Liver (tissue), 9 donors: ENCODE measurements around the gene KIT. TPM values are rescaled to one million over a fixed set of nuclear protein-coding genes. Genes with fewer than 3 reads are reported as not detected.

Experiments used
- DNase-seq: peaks from one replicate; pipeline ENCODE4 v3.0.0-alpha.2; 2017; ENCODE audit warnings: low spot score
- H3K27ac ChIP-seq, 2 donors: one replicate each; pipeline ENCODE4 v1.7.0; 2013; ENCODE audit warnings: inconsistent platforms in 2 of 2, low read length in 2 of 2, control low read depth in 1 of 2, low read depth in 1 of 2, mild to moderate bottlenecking in 1 of 2
- H3K27me3 ChIP-seq, 4 donors: one replicate each; pipeline versions ENCODE4 v1.6.1 to v1.7.0; 2013; ENCODE audit warnings: low read length in 3 of 4, inconsistent platforms in 1 of 4, mild to moderate bottlenecking in 1 of 4, moderate library complexity in 1 of 4; ENCODE audit not compliant: control insufficient read depth in 4 of 4, insufficient read depth in 4 of 4
- H3K36me3 ChIP-seq, 4 donors: one replicate each; pipeline versions ENCODE4 v1.6.1 to v1.7.0; 2013; ENCODE audit warnings: low read length in 3 of 4, mild to moderate bottlenecking in 3 of 4, low read depth in 1 of 4, moderate library complexity in 1 of 4; ENCODE audit not compliant: control insufficient read depth in 4 of 4, insufficient read depth in 3 of 4
- H3K4me1 ChIP-seq, 4 donors: one replicate each; pipeline versions ENCODE4 v1.6.1 to v1.7.0; 2013; ENCODE audit warnings: low read length in 3 of 4, mild to moderate bottlenecking in 3 of 4, moderate library complexity in 1 of 4; ENCODE audit not compliant: control insufficient read depth in 4 of 4, insufficient read depth in 4 of 4
- H3K4me3 ChIP-seq, 3 donors: one replicate each; pipeline versions ENCODE4 v1.6.1 to v1.7.0; 2013; ENCODE audit warnings: low read length in 3 of 3, control low read depth in 1 of 3, low read depth in 1 of 3, mild to moderate bottlenecking in 1 of 3
- H3K9ac ChIP-seq, 2 donors: one replicate each; pipeline ENCODE4 v1.7.0; 2013; ENCODE audit warnings: low read length in 2 of 2, mild to moderate bottlenecking in 2 of 2, moderate library complexity in 2 of 2, control low read depth in 1 of 2, low read depth in 1 of 2
- H3K9me3 ChIP-seq, 4 donors: one replicate each; pipeline versions ENCODE4 v1.6.1 to v1.7.0; 2013; ENCODE audit warnings: low read length in 3 of 4; ENCODE audit not compliant: control insufficient read depth in 4 of 4
- EGR1 ChIP-seq, 2 donors: IDR thresholded peaks; 2 replicates each; pipeline ENCODE4 v1.6.1; 2016 to 2018; ENCODE audit warnings: antibody characterized with exemption in 2 of 2, low read depth in 2 of 2
- FOXA1 ChIP-seq: IDR thresholded peaks from 2 replicates; pipeline ENCODE4 v1.6.1; 2016; ENCODE audit warnings: antibody characterized with exemption
- FOXA2 ChIP-seq: IDR thresholded peaks from 2 replicates; pipeline ENCODE4 v1.6.1; 2016; ENCODE audit warnings: antibody characterized with exemption
- GABPA ChIP-seq, 2 donors: IDR thresholded peaks in 1 of 2; conservative IDR thresholded peaks in 1 of 2; 2 replicates each; pipeline ENCODE4 v1.6.1; 2016; ENCODE audit warnings: antibody characterized with exemption in 2 of 2, mild to moderate bottlenecking in 1 of 2, moderate library complexity in 1 of 2
- HNF4A ChIP-seq, 2 donors: conservative IDR thresholded peaks; 2 replicates each; pipeline ENCODE4 v1.6.1; 2016; ENCODE audit warnings: antibody characterized with exemption in 2 of 2, mild to moderate bottlenecking in 2 of 2
- HNF4G ChIP-seq: IDR thresholded peaks from 2 replicates; pipeline ENCODE4 v1.6.1; 2016; ENCODE audit warnings: antibody characterized with exemption
- JUND ChIP-seq, 2 donors: IDR thresholded peaks; 2 replicates each; pipeline ENCODE4 v1.6.1; 2016; ENCODE audit warnings: antibody characterized with exemption in 2 of 2
- NR2F2 ChIP-seq: IDR thresholded peaks from 2 replicates; pipeline ENCODE4 v1.6.1; 2016; ENCODE audit warnings: antibody characterized with exemption
- RAD21 ChIP-seq, 2 donors: IDR thresholded peaks; 2 replicates each; pipeline ENCODE4 v1.6.1; 2016; ENCODE audit warnings: antibody characterized with exemption in 2 of 2, mild to moderate bottlenecking in 2 of 2
- REST ChIP-seq: IDR thresholded peaks from 2 replicates; pipeline ENCODE4 v1.6.1; 2016; ENCODE audit warnings: antibody characterized with exemption, mild to moderate bottlenecking
- RXRA ChIP-seq, 2 donors: IDR thresholded peaks; 2 replicates each; pipeline ENCODE4 v1.6.1; 2017 to 2018; ENCODE audit warnings: antibody characterized with exemption in 2 of 2, mild to moderate bottlenecking in 1 of 2
- SP1 ChIP-seq: IDR thresholded peaks from 2 replicates; pipeline ENCODE4 v1.6.1; 2018; ENCODE audit warnings: antibody characterized with exemption, mild to moderate bottlenecking
- TAF1 ChIP-seq: conservative IDR thresholded peaks from 2 replicates; pipeline ENCODE4 v1.6.1; 2016; ENCODE audit warnings: antibody characterized with exemption, mild to moderate bottlenecking
- YY1 ChIP-seq: IDR thresholded peaks from 2 replicates; pipeline ENCODE4 v1.6.1; 2016; ENCODE audit warnings: antibody characterized with exemption, mild to moderate bottlenecking
- ZBTB33 ChIP-seq: IDR thresholded peaks from 2 replicates; pipeline ENCODE4 v1.6.1; 2016; ENCODE audit warnings: antibody characterized with exemption
- WGBS: extraction: QIAGEN DNeasy Blood & Tissue Kit; methylation state at CpG from one replicate; pipeline ENCODE4 v1.1.7; 2013; 5-methylcytosine and 5-hydroxymethylcytosine counted together
- polyA plus RNA-seq, 2 donors: library from polyadenylated mRNA; stranded (reverse) in 1 of 2; unstranded in 1 of 2; fragments of 200-250 nt in 1 of 2; fragments of >200 nt in 1 of 2; fragmentation: Nextera tagmentation in 1 of 2; extraction: Ambion mirVana in 1 of 2; gene quantifications; one replicate each; pipeline versions ENCODE4 v1.2.1 to v1.2.3, GENCODE V29; 2013 to 2015
- total RNA-seq, 2 donors: library from RNA; depleted of rRNA; stranded (reverse); fragments of >200 nt; gene quantifications; one replicate each; pipeline ENCODE4 v1.2.3, GENCODE V29; 2014
- TF ChIP-seq, protein P1 (sequence below): fragments of 150-350 bp; IDR thresholded peaks from 2 replicates; pipeline ENCODE4 v1.5.1; 2017; ENCODE audit warnings: improper control_type of control experiment, low read depth, low read length; ENCODE audit not compliant: missing input control
- TF ChIP-seq, protein P2 (sequence below): IDR thresholded peaks from 2 replicates; pipeline ENCODE4 v1.6.1; 2016; ENCODE audit warnings: antibody characterized with exemption
- TF ChIP-seq, protein P3 (sequence below): IDR thresholded peaks from 2 replicates; pipeline ENCODE4 v1.6.1; 2016; ENCODE audit warnings: antibody characterized with exemption
- donor health status: healthy.
- donor health status: healthy.
- donor health status: healthy.
- donor health status: healthy.
- donor health status: healthy.

Gene KIT
- total and polyA plus RNA-seq, 4 donors: 0.06 to 5.5 (median 0.96) TPM

DNA sequence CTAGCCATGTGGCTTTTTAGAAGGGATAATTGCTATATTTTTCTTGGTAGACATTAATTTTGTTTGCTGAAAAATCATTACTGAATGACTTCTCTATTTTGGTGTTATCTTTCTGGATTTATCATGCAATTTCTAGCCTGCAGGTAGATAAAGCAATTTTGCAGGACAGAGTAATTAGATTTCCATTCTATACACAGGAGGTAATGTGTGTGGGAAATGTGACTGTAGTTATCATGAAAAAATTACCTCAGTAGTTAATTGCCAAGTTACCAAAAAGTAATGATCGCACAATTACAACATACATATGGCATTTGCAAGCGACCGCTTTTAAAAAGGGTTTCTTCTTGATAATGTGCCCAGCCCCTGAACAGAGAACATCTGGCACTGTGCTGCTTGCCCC is 66.1 kb downstream of the KIT start:
- Histone ChIP-seq H3K4me3 (no peak overlapping the region), H3K9me3 (no peaks in the 10 kb centered on the region), H3K27me3 (no peaks in the 10 kb centered on the region), H3K36me3 (no peaks in the 10 kb centered on the region), H3K27ac (no peak overlapping the region), H3K4me1 (no peaks in the 10 kb centered on the region), H3K9ac (no peak overlapping the region)
- no peak for DNase-seq
- WGBS: 96% methylated on average over 3 of the region's 3 CpGs
- no peak for TF ChIP-seq RAD21 (IDR thresholded peaks at IDR 0.05)
- no peak for TF ChIP-seq EGR1 (IDR thresholded peaks at IDR 0.05; ENCODE audit: low read depth in 2 of 2)
- TF ChIP-seq, protein P1, sequence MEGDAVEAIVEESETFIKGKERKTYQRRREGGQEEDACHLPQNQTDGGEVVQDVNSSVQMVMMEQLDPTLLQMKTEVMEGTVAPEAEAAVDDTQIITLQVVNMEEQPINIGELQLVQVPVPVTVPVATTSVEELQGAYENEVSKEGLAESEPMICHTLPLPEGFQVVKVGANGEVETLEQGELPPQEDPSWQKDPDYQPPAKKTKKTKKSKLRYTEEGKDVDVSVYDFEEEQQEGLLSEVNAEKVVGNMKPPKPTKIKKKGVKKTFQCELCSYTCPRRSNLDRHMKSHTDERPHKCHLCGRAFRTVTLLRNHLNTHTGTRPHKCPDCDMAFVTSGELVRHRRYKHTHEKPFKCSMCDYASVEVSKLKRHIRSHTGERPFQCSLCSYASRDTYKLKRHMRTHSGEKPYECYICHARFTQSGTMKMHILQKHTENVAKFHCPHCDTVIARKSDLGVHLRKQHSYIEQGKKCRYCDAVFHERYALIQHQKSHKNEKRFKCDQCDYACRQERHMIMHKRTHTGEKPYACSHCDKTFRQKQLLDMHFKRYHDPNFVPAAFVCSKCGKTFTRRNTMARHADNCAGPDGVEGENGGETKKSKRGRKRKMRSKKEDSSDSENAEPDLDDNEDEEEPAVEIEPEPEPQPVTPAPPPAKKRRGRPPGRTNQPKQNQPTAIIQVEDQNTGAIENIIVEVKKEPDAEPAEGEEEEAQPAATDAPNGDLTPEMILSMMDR: no peak
- TF ChIP-seq SP1: no peak
- TF ChIP-seq RXRA (IDR thresholded peaks at IDR 0.05): no peak
- no peak for TF ChIP-seq GABPA (IDR thresholded peaks at IDR 0.05 in 1 of 2, conservative IDR thresholded peaks at IDR 0.05 in 1 of 2)
- no peak for TF ChIP-seq YY1
- no peak for TF ChIP-seq TAF1
- no peak for TF ChIP-seq FOXA2
- TF ChIP-seq ZBTB33: no peak
- no peak for TF ChIP-seq FOXA1
- TF ChIP-seq NR2F2: no peak

DNA sequence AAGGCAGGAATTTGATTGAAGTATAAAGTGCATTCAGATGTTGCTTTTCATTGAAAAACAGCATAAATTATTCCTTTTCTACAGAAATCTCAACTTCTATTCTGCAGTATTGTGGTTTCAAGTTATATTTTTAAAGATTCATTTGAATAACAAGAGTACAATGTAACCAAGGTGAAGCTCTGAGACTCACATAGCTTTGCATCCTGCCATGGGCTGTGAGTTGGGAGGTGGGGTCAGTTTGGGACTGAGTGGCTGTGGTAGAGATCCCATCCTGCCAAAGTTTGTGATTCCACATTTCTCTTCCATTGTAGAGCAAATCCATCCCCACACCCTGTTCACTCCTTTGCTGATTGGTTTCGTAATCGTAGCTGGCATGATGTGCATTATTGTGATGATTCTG is 69.2 kb downstream of the KIT start:
- Histone ChIP-seq H3K36me3 (no peaks in the 10 kb centered on the region), H3K4me1 (no peaks in the 10 kb centered on the region), H3K4me3 (no peak overlapping the region), H3K27ac (no peak overlapping the region), H3K9ac (no peak overlapping the region), H3K27me3 (no peaks in the 10 kb centered on the region), H3K9me3 (no peaks in the 10 kb centered on the region)
- no peak for DNase-seq
- no peak for TF ChIP-seq HNF4G
- no peak for TF ChIP-seq HNF4A (conservative IDR thresholded peaks at IDR 0.05)
- no peak for TF ChIP-seq YY1
- TF ChIP-seq EGR1 (IDR thresholded peaks at IDR 0.05; ENCODE audit: low read depth in 2 of 2): no peak
- no peak for TF ChIP-seq ZBTB33
- TF ChIP-seq RXRA (IDR thresholded peaks at IDR 0.05): no peak
- TF ChIP-seq, protein P1: no peak
- no peak for TF ChIP-seq RAD21 (IDR thresholded peaks at IDR 0.05)
- no peak for TF ChIP-seq FOXA1
- no peak for TF ChIP-seq TAF1
- TF ChIP-seq, protein P2, sequence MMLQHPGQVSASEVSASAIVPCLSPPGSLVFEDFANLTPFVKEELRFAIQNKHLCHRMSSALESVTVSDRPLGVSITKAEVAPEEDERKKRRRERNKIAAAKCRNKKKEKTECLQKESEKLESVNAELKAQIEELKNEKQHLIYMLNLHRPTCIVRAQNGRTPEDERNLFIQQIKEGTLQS: no peak
- TF ChIP-seq SP1: no peak
- no peak for TF ChIP-seq FOXA2
- TF ChIP-seq JUND (IDR thresholded peaks at IDR 0.05): no peak
- TF ChIP-seq, protein P3, sequence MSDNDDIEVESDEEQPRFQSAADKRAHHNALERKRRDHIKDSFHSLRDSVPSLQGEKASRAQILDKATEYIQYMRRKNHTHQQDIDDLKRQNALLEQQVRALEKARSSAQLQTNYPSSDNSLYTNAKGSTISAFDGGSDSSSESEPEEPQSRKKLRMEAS: no peak
- TF ChIP-seq NR2F2: no peak
- no peak for TF ChIP-seq REST
- TF ChIP-seq GABPA (IDR thresholded peaks at IDR 0.05 in 1 of 2, conservative IDR thresholded peaks at IDR 0.05 in 1 of 2): no peak
- WGBS: 77% methylated on average over 2 of the region's 2 CpGs
